ENCODE measurements around the gene MED13L. TPM values are rescaled to one million over a fixed set of nuclear protein-coding genes. Genes with fewer than 3 reads are reported as not detected.

The MED13L gene
- total RNA-seq, 3 donors from 2014 or later: 248 to 387 (median 279) TPM

DNA sequence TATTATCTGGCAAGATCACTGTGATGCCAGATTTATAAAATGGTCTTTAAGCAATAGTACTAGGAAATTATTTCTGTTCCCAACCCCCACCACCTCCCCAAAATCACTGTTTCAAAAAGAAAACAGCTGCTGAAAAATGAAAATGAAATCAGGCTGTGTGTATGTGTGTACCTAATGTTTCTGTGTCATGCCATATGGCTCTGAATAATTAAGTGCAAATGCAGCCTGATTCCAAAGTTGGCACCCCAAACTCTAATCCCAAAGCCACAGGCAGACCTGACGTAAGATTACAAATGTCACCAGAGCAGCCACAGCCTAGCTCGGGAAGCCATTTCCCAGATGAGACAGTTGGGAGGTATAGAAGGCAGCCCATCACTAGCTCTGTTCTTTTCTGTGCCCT lies 175.5 kb downstream of the MED13L start:
- Histone ChIP-seq H3K9me3 (no peaks in the 10 kb centered on the region), H3K36me3 (no peaks in the 10 kb centered on the region), H3K4me3 (no peak overlapping the region), H3K4me1 (no peaks in the 10 kb centered on the region), H3K27ac (no peak overlapping the region), H3K27me3 (no peaks in the 10 kb centered on the region)
- DNase-seq (ENCODE audit: low spot score in 2 of 2): no peak
- TF ChIP-seq POLR2A (IDR thresholded peaks at IDR 0.05) (no peak), POLR2AphosphoS5 (IDR thresholded peaks at IDR 0.05) (no peak)
- TF ChIP-seq, protein P1, sequence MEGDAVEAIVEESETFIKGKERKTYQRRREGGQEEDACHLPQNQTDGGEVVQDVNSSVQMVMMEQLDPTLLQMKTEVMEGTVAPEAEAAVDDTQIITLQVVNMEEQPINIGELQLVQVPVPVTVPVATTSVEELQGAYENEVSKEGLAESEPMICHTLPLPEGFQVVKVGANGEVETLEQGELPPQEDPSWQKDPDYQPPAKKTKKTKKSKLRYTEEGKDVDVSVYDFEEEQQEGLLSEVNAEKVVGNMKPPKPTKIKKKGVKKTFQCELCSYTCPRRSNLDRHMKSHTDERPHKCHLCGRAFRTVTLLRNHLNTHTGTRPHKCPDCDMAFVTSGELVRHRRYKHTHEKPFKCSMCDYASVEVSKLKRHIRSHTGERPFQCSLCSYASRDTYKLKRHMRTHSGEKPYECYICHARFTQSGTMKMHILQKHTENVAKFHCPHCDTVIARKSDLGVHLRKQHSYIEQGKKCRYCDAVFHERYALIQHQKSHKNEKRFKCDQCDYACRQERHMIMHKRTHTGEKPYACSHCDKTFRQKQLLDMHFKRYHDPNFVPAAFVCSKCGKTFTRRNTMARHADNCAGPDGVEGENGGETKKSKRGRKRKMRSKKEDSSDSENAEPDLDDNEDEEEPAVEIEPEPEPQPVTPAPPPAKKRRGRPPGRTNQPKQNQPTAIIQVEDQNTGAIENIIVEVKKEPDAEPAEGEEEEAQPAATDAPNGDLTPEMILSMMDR (IDR thresholded peaks at IDR 0.05): no peak
- intact Hi-C loops (cut with DNase I; ENCODE audit: low total_unique reads): no loop called here

GRCh38 chr12:116099652-116100432 lies 177.7 kb downstream of the MED13L start:
- Histone ChIP-seq H3K4me1 (no peaks in the 10 kb centered on the region), H3K9me3 (no peaks in the 10 kb centered on the region), H3K27ac (no peak overlapping the region), H3K4me3 (no peak overlapping the region), H3K36me3 (no peaks in the 10 kb centered on the region), H3K27me3 (no peaks in the 10 kb centered on the region)
- intact Hi-C loops (cut with DNase I; ENCODE audit: low total_unique reads): no loop called here
- TF ChIP-seq, protein P1 (IDR thresholded peaks at IDR 0.05): no peak
- TF ChIP-seq POLR2AphosphoS5 (IDR thresholded peaks at IDR 0.05) (no peak), POLR2A (IDR thresholded peaks at IDR 0.05) (no peak)
- DNase-seq (ENCODE audit: low spot score in 2 of 2): no peak

DNA sequence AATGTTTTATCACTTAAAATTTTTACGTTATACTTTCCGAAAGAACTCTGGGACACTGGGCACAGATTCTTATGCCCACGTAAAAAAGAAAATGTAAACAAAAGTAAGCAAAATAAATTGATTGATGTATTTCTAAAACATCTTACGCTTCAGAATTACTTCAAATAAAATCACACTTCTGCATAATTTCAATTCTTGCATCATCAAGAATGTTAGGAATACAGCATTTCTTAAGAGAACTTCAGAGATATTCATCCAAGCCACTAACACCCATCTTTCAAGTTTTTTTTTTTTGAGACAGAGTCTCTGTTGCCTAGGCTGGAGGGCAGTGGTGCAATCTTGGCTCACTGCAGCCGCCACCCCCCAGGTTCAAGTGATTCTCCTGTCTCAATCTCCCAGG lies 180.6 kb downstream of the MED13L start:
- no peaks in the 10 kb centered on the region for H3K27me3 ChIP-seq
- no peak overlapping the region for H3K4me3 ChIP-seq
- intact Hi-C loops (cut with DNase I; ENCODE audit: low total_unique reads): no loop called here
- no peaks in the 10 kb centered on the region for H3K4me1 ChIP-seq
- DNase-seq (ENCODE audit: low spot score in 2 of 2): no peak
- no peaks in the 10 kb centered on the region for H3K36me3 ChIP-seq
- H3K27ac ChIP-seq: no peak overlapping the region
- TF ChIP-seq POLR2A (IDR thresholded peaks at IDR 0.05): no peak
- TF ChIP-seq POLR2AphosphoS5 (IDR thresholded peaks at IDR 0.05): no peak
- TF ChIP-seq, protein P1 (IDR thresholded peaks at IDR 0.05): no peak
- no peaks in the 10 kb centered on the region for H3K9me3 ChIP-seq

DNA sequence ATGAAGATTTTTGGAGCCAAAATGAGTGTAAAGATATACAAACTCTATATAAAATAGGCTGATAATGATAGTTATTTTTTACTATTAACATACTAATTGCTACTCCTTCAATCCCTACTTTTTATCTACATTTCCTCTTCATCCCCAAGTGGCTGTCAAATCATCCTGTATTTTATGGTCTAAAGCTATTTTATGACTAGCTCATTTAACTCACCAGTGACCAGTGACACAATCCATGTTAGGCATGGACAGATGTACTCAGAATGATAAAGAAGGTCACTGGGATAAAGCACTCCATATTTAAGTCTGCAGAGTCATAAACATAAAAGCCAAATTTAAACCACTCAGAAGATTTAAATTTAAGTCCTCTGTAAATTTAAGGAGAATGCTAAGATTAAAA lies 183.0 kb downstream of the MED13L start:
- Histone ChIP-seq H3K4me3 (no peak overlapping the region), H3K36me3 (no peaks in the 10 kb centered on the region), H3K9me3 (no peaks in the 10 kb centered on the region), H3K27me3 (no peaks in the 10 kb centered on the region), H3K27ac (no peak overlapping the region), H3K4me1 (no peaks in the 10 kb centered on the region)
- TF ChIP-seq, protein P1 (IDR thresholded peaks at IDR 0.05): no peak
- TF ChIP-seq POLR2AphosphoS5 (IDR thresholded peaks at IDR 0.05) (no peak), POLR2A (IDR thresholded peaks at IDR 0.05) (no peak)
- DNase-seq (ENCODE audit: low spot score in 2 of 2): no peak
- intact Hi-C loops (cut with DNase I; ENCODE audit: low total_unique reads): no loop called here

- no peaks in the 10 kb centered on the region for H3K36me3 ChIP-seq
- TF ChIP-seq, protein P1 (IDR thresholded peaks at IDR 0.05): no peak
- TF ChIP-seq POLR2AphosphoS5 (IDR thresholded peaks at IDR 0.05) (no peak), POLR2A (IDR thresholded peaks at IDR 0.05) (no peak)
- H3K27me3 ChIP-seq: no peaks in the 10 kb centered on the region
- DNase-seq (ENCODE audit: low spot score in 2 of 2): no peak
- no peak overlapping the region for H3K27ac ChIP-seq
- H3K4me1 ChIP-seq: no peaks in the 10 kb centered on the region
- H3K4me3 ChIP-seq: no peak overlapping the region
- intact Hi-C loops (cut with DNase I; ENCODE audit: low total_unique reads): no loop called here
- H3K9me3 ChIP-seq: no peaks in the 10 kb centered on the region
Measured at GRCh38 chr12:116093915-116094314, 183.6 kb downstream of the MED13L start.

Data from breast epithelium (tissue), 4 donors.